Upper lobe of left lung (tissue), 6 donors: ENCODE data around the gene PLAGL1. TPM values are rescaled to one million over a fixed set of nuclear protein-coding genes. Genes with fewer than 3 reads are reported as not detected.
A peak's percentile ranks its signal among the peaks of the same experiment; 100 is the strongest.

Experiments
- ATAC-seq, 2 donors: fragments of 200-7000 bp; cut with Tn5 transposase; one replicate each; pipeline ENCODE4 v1.9.1; 2022; ENCODE audit warnings: mild to moderate bottlenecking in 2 of 2, moderate library complexity in 2 of 2; ENCODE audit not compliant: low FRiP score in 2 of 2
- DNase-seq, 2 donors: peaks; one replicate each; pipeline ENCODE4 v3.0.0-alpha.2; 2019 to 2020
- H3K27ac ChIP-seq, 4 donors: fragments of 200-600 bp; sonication (generic); one replicate each; pipeline ENCODE4 v1.5.1; 2016 to 2019
- H3K27me3 ChIP-seq, 4 donors: fragments of 200-600 bp; sonication (generic); one replicate each; pipeline ENCODE4 v1.5.1; 2017 to 2019
- H3K36me3 ChIP-seq, 4 donors: fragments of 200-600 bp; sonication (generic); one replicate each; pipeline ENCODE4 v1.5.1; 2016 to 2019
- H3K4me1 ChIP-seq, 4 donors: fragments of 200-600 bp; sonication (generic); one replicate each; pipeline ENCODE4 v1.5.1; 2018 to 2019
- H3K4me3 ChIP-seq, 4 donors: fragments of 200-600 bp; sonication (generic); one replicate each; pipeline ENCODE4 v1.5.1; 2017 to 2019; ENCODE audit warnings: mild to moderate bottlenecking in 2 of 4, moderate library complexity in 1 of 4
- H3K9me3 ChIP-seq, 4 donors: fragments of 200-600 bp; sonication (generic); one replicate each; pipeline ENCODE4 v1.5.1; 2018 to 2019
- EP300 ChIP-seq, 4 donors: sonication (generic); formaldehyde crosslinking; IDR thresholded peaks; one replicate each; pipeline ENCODE4 v1.5.1; 2017; ENCODE audit warnings: antibody characterized with exemption in 4 of 4, control low read depth in 2 of 4
- POLR2A ChIP-seq, 4 donors: fragments of 450-650 bp; IDR thresholded peaks; one replicate each; pipeline ENCODE4 v1.5.1; 2016 to 2017; ENCODE audit warnings: antibody characterized with exemption in 4 of 4, mild to moderate bottlenecking in 2 of 4
- POLR2AphosphoS5 ChIP-seq, 2 donors: sonication (generic); formaldehyde crosslinking; IDR thresholded peaks; one replicate each; pipeline ENCODE4 v1.5.1; 2017; ENCODE audit warnings: antibody characterized with exemption in 2 of 2
- WGBS, 2 donors: methylation state at CpG; one replicate each; pipeline ENCODE4 v1.1.5; 2017 to 2018; 5-methylcytosine and 5-hydroxymethylcytosine counted together
- total RNA-seq, 6 donors: library from RNA; depleted of rRNA in 4 of 6; stranded (reverse); fragments of >200 nt in 4 of 6; gene quantifications; one replicate each; pipeline versions ENCODE4 v1.1.0 to v1.2.1, GENCODE V29; 2016 to 2021
- TF ChIP-seq, protein P1 (sequence below), 6 experiments: fragments of 450-650 bp in 4 of 6; fragments of 200-600 bp in 2 of 6; sonication (generic) in 2 of 6; IDR thresholded peaks; one replicate each; pipeline ENCODE4 v1.5.1; 2016 to 2019; ENCODE audit warnings: antibody characterized with exemption in 6 of 6
- donor health status: DM: no; HTN: no; CAD: no; lungs with moderate emphysema.
- donor health status: DM: no; HTN: yes; CAD: no; lungs with severe emphysema.

The PLAGL1 gene
- total RNA-seq, 6 donors from 2014 or later: 22.5 to 47.5 (median 35.4) TPM

DNA sequence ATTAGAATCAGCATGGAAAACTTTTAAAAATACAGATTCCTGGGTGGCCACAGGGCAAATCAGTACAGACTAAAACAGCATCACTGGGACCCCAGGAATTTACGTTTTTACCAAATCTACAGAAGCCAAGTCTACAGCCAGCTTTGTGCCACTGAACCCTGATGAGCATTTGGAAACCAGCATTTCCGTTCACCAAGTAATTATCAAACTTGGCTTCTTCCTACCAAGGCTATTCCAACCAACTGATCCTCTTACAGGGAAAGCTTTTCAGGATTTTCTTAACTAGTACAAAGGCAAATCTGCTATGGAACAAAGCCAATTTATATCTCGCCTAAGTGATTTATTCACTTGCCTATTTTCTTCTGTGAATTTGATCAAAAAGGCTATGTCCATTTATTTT is 47.0 kb downstream of the PLAGL1 start:
- no peaks in the 10 kb centered on the region for H3K9me3 ChIP-seq
- H3K27ac ChIP-seq: no peak overlapping the region
- 83 to 89% methylated on average over 3 of the region's 3 CpGs for WGBS, 2 donors
- peaks cover 27 to 40% (median 29%) of the 10 kb centered on the region in 4 donors for H3K4me1 ChIP-seq
- H3K36me3 ChIP-seq: peaks cover 0 to 2% (median 0%) of the 10 kb centered on the region in 4 donors
- no peak overlapping the region for H3K4me3 ChIP-seq
- ATAC-seq: no peak
- TF ChIP-seq POLR2A (IDR thresholded peaks at IDR 0.05): no peak
- TF ChIP-seq, protein P1, sequence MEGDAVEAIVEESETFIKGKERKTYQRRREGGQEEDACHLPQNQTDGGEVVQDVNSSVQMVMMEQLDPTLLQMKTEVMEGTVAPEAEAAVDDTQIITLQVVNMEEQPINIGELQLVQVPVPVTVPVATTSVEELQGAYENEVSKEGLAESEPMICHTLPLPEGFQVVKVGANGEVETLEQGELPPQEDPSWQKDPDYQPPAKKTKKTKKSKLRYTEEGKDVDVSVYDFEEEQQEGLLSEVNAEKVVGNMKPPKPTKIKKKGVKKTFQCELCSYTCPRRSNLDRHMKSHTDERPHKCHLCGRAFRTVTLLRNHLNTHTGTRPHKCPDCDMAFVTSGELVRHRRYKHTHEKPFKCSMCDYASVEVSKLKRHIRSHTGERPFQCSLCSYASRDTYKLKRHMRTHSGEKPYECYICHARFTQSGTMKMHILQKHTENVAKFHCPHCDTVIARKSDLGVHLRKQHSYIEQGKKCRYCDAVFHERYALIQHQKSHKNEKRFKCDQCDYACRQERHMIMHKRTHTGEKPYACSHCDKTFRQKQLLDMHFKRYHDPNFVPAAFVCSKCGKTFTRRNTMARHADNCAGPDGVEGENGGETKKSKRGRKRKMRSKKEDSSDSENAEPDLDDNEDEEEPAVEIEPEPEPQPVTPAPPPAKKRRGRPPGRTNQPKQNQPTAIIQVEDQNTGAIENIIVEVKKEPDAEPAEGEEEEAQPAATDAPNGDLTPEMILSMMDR (IDR thresholded peaks at IDR 0.05): no peak
- no peak for TF ChIP-seq EP300 (IDR thresholded peaks at IDR 0.05)
- TF ChIP-seq POLR2AphosphoS5 (IDR thresholded peaks at IDR 0.05): no peak
- DNase-seq: no peak
- H3K27me3 ChIP-seq: no peaks in the 10 kb centered on the region

DNA sequence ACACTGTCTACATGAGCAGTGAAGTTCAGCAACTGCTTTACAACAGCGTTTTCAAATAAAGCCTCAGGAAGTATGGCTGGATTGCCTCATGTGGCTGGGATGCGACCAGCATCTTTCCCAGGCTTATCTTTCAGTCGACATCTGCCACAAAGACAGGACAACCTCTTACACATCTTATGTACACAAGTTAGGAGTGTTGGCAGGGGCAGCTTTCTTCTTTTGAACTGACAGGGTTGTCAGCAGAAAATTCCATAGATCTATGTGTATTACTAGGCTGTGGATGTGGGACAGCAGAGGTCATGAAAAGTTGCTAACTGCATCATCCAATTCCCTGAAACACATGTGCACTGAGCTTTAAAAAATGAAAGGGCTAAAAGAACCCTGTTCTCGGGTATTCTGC is 48.1 kb downstream of the PLAGL1 start:
- no peak for DNase-seq
- H3K27ac ChIP-seq: no peak overlapping the region
- 49 to 56% methylated on average over 4 of the region's 4 CpGs for WGBS, 2 donors
- no peak for ATAC-seq
- TF ChIP-seq POLR2A (IDR thresholded peaks at IDR 0.05): no peak
- H3K4me1 ChIP-seq: peaks cover 21 to 32% (median 25%) of the 10 kb centered on the region in 4 donors
- H3K9me3 ChIP-seq: no peaks in the 10 kb centered on the region
- H3K27me3 ChIP-seq: no peaks in the 10 kb centered on the region
- no peaks in the 10 kb centered on the region for H3K36me3 ChIP-seq
- no peak overlapping the region for H3K4me3 ChIP-seq

DNA sequence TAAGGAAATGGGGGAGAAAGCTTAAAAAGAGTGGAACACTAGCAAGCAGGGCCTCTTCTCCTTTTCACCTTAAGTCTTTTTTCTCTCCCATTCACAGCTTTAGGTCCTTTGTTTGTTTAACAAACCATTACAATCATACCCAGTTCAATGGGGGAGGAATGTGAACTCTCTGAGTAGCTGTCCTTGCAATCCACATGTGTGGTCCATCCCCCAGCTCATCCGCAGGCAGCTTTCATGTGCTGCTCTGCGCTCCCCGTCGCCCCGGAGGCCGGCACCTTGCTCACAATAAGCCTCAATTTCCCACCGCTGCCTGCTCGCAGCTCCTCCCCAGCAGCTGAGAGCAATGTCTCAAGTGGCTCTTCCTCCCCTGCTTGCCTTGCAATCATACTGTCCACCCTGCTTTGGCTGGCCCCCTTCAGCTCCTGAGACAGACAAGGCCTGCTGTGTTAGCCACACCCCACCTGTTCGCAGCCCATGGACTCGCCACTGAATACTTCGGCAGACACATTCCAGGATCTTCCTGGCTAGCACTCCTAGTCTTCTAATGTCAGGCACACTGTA is 49.1 kb downstream of the PLAGL1 start:
- Histone ChIP-seq H3K27me3 (no peaks in the 10 kb centered on the region), H3K4me1 (peaks cover 12 to 21% (median 16%) of the 10 kb centered on the region in 4 donors), H3K4me3 (no peak overlapping the region), H3K36me3 (no peaks in the 10 kb centered on the region), H3K27ac (no peak overlapping the region), H3K9me3 (no peaks in the 10 kb centered on the region)
- ATAC-seq: no peak
- WGBS, 2 donors: 88 to 92% methylated on average over 11 of the region's 11 CpGs
- DNase-seq: peak in 1 of 2 donors; percentile 58
- TF ChIP-seq POLR2A (IDR thresholded peaks at IDR 0.05): no peak
- TF ChIP-seq EP300 (IDR thresholded peaks at IDR 0.05): no peak
- TF ChIP-seq POLR2AphosphoS5 (IDR thresholded peaks at IDR 0.05): no peak
- TF ChIP-seq, protein P1 (IDR thresholded peaks at IDR 0.05): no peak

DNA sequence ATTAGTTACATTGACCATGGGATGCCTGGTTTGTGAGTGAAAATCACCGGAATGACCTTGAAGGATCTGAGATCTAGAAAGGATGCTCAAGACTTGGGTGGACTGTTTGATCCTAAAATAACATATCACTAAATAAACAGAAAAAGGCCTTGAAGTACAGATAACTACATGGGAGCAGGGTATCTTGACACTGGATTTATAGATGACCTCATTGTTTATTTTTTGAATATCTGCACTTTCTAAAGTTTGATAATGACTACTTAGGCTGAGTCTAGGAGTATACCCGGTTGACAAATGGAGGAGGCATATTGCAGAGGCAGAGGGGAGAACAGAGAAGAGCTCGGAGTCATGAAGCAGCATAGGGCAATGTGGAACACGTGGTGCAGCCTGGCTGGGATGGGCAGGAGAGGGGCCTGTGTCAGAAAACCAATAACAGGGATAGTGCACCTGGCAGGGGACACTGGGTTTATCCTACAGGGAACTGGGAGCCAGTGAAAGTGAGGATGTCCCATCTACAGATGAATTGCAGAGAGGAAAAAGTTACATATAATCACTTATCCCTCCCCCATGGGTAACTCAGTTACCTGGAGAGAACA is 50.3 kb downstream of the PLAGL1 start:
- no peak for ATAC-seq
- Histone ChIP-seq H3K27me3 (no peaks in the 10 kb centered on the region), H3K36me3 (no peaks in the 10 kb centered on the region), H3K9me3 (no peaks in the 10 kb centered on the region), H3K27ac (no peak overlapping the region), H3K4me3 (no peak overlapping the region), H3K4me1 (peaks cover 6 to 20% (median 12%) of the 10 kb centered on the region in 4 donors)
- no peak for TF ChIP-seq POLR2A (IDR thresholded peaks at IDR 0.05)
- no peak for TF ChIP-seq POLR2AphosphoS5 (IDR thresholded peaks at IDR 0.05)
- TF ChIP-seq, protein P1 (IDR thresholded peaks at IDR 0.05): no peak
- TF ChIP-seq EP300 (IDR thresholded peaks at IDR 0.05): no peak
- DNase-seq: no peak
- WGBS, 2 donors: 70 to 71% methylated on average over 4 of the region's 4 CpGs

DNA sequence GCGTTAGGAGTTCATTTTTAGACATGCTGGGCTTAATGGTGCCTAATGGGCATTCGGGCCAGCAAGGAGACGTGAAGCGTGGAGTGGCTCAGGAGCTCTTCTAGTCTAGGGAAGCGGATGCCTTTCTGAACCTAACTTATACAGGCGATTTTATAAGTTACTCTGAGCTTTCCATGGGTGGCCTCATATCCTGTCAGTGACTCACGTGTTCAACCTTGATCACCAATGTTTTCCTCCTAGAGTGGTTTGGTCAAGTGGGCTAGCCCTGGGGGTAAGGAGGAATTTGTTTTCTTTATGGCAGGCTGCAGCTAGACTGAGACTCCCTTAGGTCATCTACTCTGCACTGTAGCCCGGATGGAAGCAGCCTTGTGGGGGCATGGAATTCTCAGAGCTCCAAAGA is 52.1 kb downstream of the PLAGL1 start:
- no peaks in the 10 kb centered on the region for H3K36me3 ChIP-seq
- ATAC-seq (no peak), DNase-seq (no peak)
- H3K27ac ChIP-seq: no peak overlapping the region
- H3K9me3 ChIP-seq: no peaks in the 10 kb centered on the region
- H3K4me1 ChIP-seq: peaks cover 0 to 14% (median 7%) of the 10 kb centered on the region in 4 donors
- WGBS, 2 donors: 92 to 95% methylated on average over 8 of the region's 8 CpGs
- H3K27me3 ChIP-seq: no peaks in the 10 kb centered on the region
- no peak for TF ChIP-seq POLR2A (IDR thresholded peaks at IDR 0.05)
- TF ChIP-seq, protein P1 (IDR thresholded peaks at IDR 0.05): no peak
- no peak for TF ChIP-seq EP300 (IDR thresholded peaks at IDR 0.05)
- no peak for TF ChIP-seq POLR2AphosphoS5 (IDR thresholded peaks at IDR 0.05)
- no peak overlapping the region for H3K4me3 ChIP-seq
